ENCODE data around the gene UNC50.

Gene UNC50

GRCh38 chr2:98663511-98664090 lies 55.2 kb downstream of the UNC50 start:
- no peak for TF ChIP-seq CTCF (IDR thresholded peaks at IDR 0.05; ENCODE audit: low read depth, low read length)
- H3K4me3 ChIP-seq (ENCODE audit: low read depth, low read length), result no peak overlapping the region
- no peak for DNase-seq
- no peaks in the 10 kb centered on the region for H3K27me3 ChIP-seq (ENCODE audit: insufficient read depth, low read depth, severe bottlenecking)
- H3K9me3 ChIP-seq (ENCODE audit: severe bottlenecking), result no peaks in the 10 kb centered on the region
- no peaks in the 10 kb centered on the region for H3K36me3 ChIP-seq
- H3K27ac ChIP-seq, result no peak overlapping the region

- no peaks in the 10 kb centered on the region for H3K36me3 ChIP-seq
- no peaks in the 10 kb centered on the region for H3K27me3 ChIP-seq (ENCODE audit: insufficient read depth, low read depth, severe bottlenecking)
- TF ChIP-seq CTCF (IDR thresholded peaks at IDR 0.05; ENCODE audit: low read depth, low read length), result no peak
- H3K9me3 ChIP-seq (ENCODE audit: severe bottlenecking), result no peaks in the 10 kb centered on the region
- DNase-seq, result no peak
- H3K27ac ChIP-seq, result no peak overlapping the region
- H3K4me3 ChIP-seq (ENCODE audit: low read depth, low read length), result no peak overlapping the region
Measured at GRCh38 chr2:98664323-98664722, 55.9 kb downstream of the UNC50 start.

- TF ChIP-seq CTCF (IDR thresholded peaks at IDR 0.05; ENCODE audit: low read depth, low read length), result no peak
- Histone ChIP-seq H3K36me3 (no peaks in the 10 kb centered on the region), H3K4me3 (ENCODE audit: low read depth, low read length) (no peak overlapping the region), H3K27me3 (ENCODE audit: insufficient read depth, low read depth, severe bottlenecking) (no peaks in the 10 kb centered on the region), H3K9me3 (ENCODE audit: severe bottlenecking) (no peaks in the 10 kb centered on the region), H3K27ac (no peak overlapping the region)
- DNase-seq, result no peak
Measured at GRCh38 chr2:98665677-98666076, 57.3 kb downstream of the UNC50 start.

Data from WERI-Rb-1 (cell line).